Panc1 (cell line): ENCODE data around the gene SAMD11.

ENCODE experiments used
- CTCF ChIP-seq: fragments of 450-650 bp; IDR thresholded peaks from 2 replicates; pipeline ENCODE4 v1.5.1; 2017; ENCODE audit warnings: mild to moderate bottlenecking
- SIN3A ChIP-seq: IDR thresholded peaks from 2 replicates; pipeline ENCODE4 v1.6.1; 2012; ENCODE audit warnings: low read depth, mild to moderate bottlenecking, low read length, moderate library complexity, borderline replicate concordance; ENCODE audit not compliant: insufficient read depth
- TF ChIP-seq, protein P1 (sequence below), 2 experiments: IDR thresholded peaks; 2 replicates each; pipeline ENCODE4 v1.6.1; 2011 to 2012; ENCODE audit warnings: low read depth in 2 of 2, control low read depth in 1 of 2, low read length in 1 of 2, mild to moderate bottlenecking in 1 of 2, moderate library complexity in 1 of 2; ENCODE audit not compliant: insufficient read depth in 1 of 2

DNA sequence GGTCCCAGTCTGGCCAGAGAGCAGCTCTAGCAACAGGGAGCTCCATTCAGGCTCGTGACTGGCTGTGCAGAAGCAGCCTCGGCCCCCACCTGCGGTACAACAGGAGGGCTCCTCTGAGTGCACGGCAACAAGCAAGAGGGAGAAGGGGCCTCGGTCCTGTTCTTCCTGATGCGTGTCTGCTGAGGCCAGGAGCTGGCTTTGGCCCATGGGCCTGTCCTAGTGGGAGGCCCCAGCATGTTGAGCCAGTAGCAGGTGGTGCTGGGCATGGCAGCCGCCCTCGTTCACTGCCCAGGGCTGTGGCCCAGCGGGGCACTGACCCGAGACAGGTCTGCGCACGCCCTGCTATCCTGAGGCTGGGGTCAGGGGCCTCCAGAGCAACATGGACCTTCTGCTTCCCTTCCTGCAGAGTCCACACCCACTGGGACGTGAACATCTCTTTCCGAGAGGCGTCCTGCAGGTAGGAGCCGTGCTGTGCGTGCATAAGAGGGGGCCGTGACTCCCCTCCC, 7.0 kb downstream of the SAMD11 start:
- no peak for TF ChIP-seq SIN3A
- TF ChIP-seq CTCF: no peak
- TF ChIP-seq, protein P1, sequence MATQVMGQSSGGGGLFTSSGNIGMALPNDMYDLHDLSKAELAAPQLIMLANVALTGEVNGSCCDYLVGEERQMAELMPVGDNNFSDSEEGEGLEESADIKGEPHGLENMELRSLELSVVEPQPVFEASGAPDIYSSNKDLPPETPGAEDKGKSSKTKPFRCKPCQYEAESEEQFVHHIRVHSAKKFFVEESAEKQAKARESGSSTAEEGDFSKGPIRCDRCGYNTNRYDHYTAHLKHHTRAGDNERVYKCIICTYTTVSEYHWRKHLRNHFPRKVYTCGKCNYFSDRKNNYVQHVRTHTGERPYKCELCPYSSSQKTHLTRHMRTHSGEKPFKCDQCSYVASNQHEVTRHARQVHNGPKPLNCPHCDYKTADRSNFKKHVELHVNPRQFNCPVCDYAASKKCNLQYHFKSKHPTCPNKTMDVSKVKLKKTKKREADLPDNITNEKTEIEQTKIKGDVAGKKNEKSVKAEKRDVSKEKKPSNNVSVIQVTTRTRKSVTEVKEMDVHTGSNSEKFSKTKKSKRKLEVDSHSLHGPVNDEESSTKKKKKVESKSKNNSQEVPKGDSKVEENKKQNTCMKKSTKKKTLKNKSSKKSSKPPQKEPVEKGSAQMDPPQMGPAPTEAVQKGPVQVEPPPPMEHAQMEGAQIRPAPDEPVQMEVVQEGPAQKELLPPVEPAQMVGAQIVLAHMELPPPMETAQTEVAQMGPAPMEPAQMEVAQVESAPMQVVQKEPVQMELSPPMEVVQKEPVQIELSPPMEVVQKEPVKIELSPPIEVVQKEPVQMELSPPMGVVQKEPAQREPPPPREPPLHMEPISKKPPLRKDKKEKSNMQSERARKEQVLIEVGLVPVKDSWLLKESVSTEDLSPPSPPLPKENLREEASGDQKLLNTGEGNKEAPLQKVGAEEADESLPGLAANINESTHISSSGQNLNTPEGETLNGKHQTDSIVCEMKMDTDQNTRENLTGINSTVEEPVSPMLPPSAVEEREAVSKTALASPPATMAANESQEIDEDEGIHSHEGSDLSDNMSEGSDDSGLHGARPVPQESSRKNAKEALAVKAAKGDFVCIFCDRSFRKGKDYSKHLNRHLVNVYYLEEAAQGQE (IDR thresholded peaks at IDR 0.05; ENCODE audit: insufficient read depth in 1 of 2, low read depth in 2 of 2, low read length in 1 of 2): no peak
